ENCODE results near the gene PLA2G4C.

- TF ChIP-seq CTCF (IDR thresholded peaks at IDR 0.05; ENCODE audit: insufficient read depth, low read length, poor library complexity, severe bottlenecking) (no peak), EZH2phosphoT487 (conservative IDR thresholded peaks at IDR 0.05; ENCODE audit: low read length) (no peak)
Measured at GRCh38 chr19:48064509-48064908, 46.1 kb downstream of the PLA2G4C start.
